IPS-18a (cell line): ENCODE results near the gene TMEM116.

ENCODE experiments used
- H3K27ac ChIP-seq: one replicate; pipeline ENCODE4 v1.5.1; 2013; ENCODE audit warnings: low read length
- H3K27me3 ChIP-seq: one replicate; pipeline ENCODE4 v1.6.1; 2013; ENCODE audit warnings: mild to moderate bottlenecking, low read length; ENCODE audit not compliant: control insufficient read depth, insufficient read depth
- H3K36me3 ChIP-seq: one replicate; pipeline ENCODE4 v1.6.1; 2013; ENCODE audit warnings: low read depth, low read length; ENCODE audit not compliant: control insufficient read depth
- H3K4me1 ChIP-seq: one replicate; pipeline ENCODE4 v1.6.1; 2013; ENCODE audit warnings: low read depth, low read length; ENCODE audit not compliant: control insufficient read depth
- H3K4me3 ChIP-seq: one replicate; pipeline ENCODE4 v1.5.1; 2013; ENCODE audit warnings: low read length
- H3K9ac ChIP-seq: one replicate; pipeline ENCODE4 v1.6.1; 2013; ENCODE audit warnings: mild to moderate bottlenecking, low read length, moderate library complexity
- H3K9me3 ChIP-seq: one replicate; pipeline ENCODE4 v1.6.1; 2013; ENCODE audit warnings: low read depth, low read length; ENCODE audit not compliant: control insufficient read depth

TMEM116 gene

GRCh38 chr12:111932241-111932640 is 80.7 kb downstream of the TMEM116 start:
- no peaks in the 10 kb centered on the region for H3K4me1 ChIP-seq
- H3K9ac ChIP-seq = no peak overlapping the region
- no peaks in the 10 kb centered on the region for H3K36me3 ChIP-seq
- no peaks in the 10 kb centered on the region for H3K27me3 ChIP-seq
- no peaks in the 10 kb centered on the region for H3K9me3 ChIP-seq
- no peak overlapping the region for H3K4me3 ChIP-seq
- no peak overlapping the region for H3K27ac ChIP-seq

DNA sequence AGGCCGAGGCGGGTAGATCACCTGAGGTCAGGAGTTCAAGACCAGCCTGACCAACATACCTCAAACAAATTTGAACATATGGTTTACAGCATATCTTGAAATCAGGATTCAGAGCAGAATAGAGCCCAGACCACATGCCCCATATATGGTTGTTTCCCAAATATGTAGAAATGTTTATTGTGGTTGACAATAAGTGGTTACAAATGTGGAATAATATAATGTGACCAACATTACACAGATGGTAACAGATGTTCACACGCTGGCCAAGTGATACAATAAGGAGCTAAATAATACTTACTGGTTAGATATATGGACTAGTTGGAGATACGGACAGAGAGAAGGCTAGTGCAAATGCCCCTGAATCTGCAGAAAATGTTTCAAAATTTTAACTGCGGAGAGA is 85.6 kb downstream of the TMEM116 start:
- H3K27me3 ChIP-seq = no peaks in the 10 kb centered on the region
- H3K9ac ChIP-seq = no peak overlapping the region
- H3K36me3 ChIP-seq = no peaks in the 10 kb centered on the region
- no peaks in the 10 kb centered on the region for H3K4me1 ChIP-seq
- H3K9me3 ChIP-seq = no peaks in the 10 kb centered on the region
- H3K27ac ChIP-seq = no peak overlapping the region
- no peak overlapping the region for H3K4me3 ChIP-seq

DNA sequence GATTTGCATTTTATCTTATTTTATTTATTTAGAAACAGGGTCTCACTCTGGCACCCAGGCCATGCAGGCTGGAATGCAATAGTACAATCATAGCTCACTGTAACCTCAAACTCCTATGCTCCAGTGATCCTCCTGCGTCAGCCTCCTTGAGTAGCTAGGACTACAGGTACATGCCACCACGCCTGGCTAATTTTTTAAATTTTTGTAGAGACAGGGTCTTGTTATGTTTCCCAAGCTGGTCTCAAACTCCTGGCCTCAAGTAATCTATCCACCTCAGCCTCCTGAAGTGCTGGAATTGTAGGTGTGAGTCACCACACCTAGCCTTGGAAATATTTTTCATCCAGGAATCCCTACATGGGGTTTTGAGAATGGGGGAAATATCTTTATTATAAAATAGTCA is 86.3 kb downstream of the TMEM116 start:
- Histone ChIP-seq H3K27ac (no peak overlapping the region), H3K4me1 (no peaks in the 10 kb centered on the region), H3K36me3 (no peaks in the 10 kb centered on the region), H3K27me3 (no peaks in the 10 kb centered on the region), H3K9ac (no peak overlapping the region), H3K4me3 (no peak overlapping the region), H3K9me3 (no peaks in the 10 kb centered on the region)

GRCh38 chr12:111925171-111925570 is 87.8 kb downstream of the TMEM116 start:
- Histone ChIP-seq H3K36me3 (no peaks in the 10 kb centered on the region), H3K9ac (no peak overlapping the region)

GRCh38 chr12:111907740-111908139 is 105.2 kb downstream of the TMEM116 start:
- H3K9me3 ChIP-seq = peaks cover 3% of the 10 kb centered on the region
- H3K9ac ChIP-seq = no peak overlapping the region
- no peak overlapping the region for H3K27ac ChIP-seq
- no peaks in the 10 kb centered on the region for H3K36me3 ChIP-seq
- H3K4me3 ChIP-seq = no peak overlapping the region
- no peaks in the 10 kb centered on the region for H3K27me3 ChIP-seq
- no peaks in the 10 kb centered on the region for H3K4me1 ChIP-seq

More at GRCh38 chr12:111925171-111925570, 87.8 kb downstream of the TMEM116 start:
- no peak overlapping the region for H3K4me3 ChIP-seq
- H3K9me3 ChIP-seq = no peaks in the 10 kb centered on the region
- H3K27me3 ChIP-seq = no peaks in the 10 kb centered on the region
- H3K27ac ChIP-seq = no peak overlapping the region
- H3K4me1 ChIP-seq = no peaks in the 10 kb centered on the region

GRCh38 chr12:111905502-111905901 is 107.5 kb downstream of the TMEM116 start:
- no peaks in the 10 kb centered on the region for H3K27me3 ChIP-seq
- H3K9me3 ChIP-seq = peaks cover 3% of the 10 kb centered on the region

GRCh38 chr12:111904446-111904975 is 108.5 kb downstream of the TMEM116 start:
- Histone ChIP-seq H3K4me1 (no peaks in the 10 kb centered on the region), H3K27me3 (no peaks in the 10 kb centered on the region), H3K9me3 (peaks cover 3% of the 10 kb centered on the region), H3K27ac (no peak overlapping the region), H3K36me3 (no peaks in the 10 kb centered on the region), H3K9ac (no peak overlapping the region), H3K4me3 (no peak overlapping the region)

More at GRCh38 chr12:111905502-111905901, 107.5 kb downstream of the TMEM116 start:
- no peaks in the 10 kb centered on the region for H3K36me3 ChIP-seq
- H3K4me3 ChIP-seq = no peak overlapping the region
- H3K4me1 ChIP-seq = no peaks in the 10 kb centered on the region
- H3K9ac ChIP-seq = no peak overlapping the region
- H3K27ac ChIP-seq = no peak overlapping the region

- Histone ChIP-seq H3K27ac (no peak overlapping the region), H3K9ac (no peak overlapping the region), H3K9me3 (no peaks in the 10 kb centered on the region), H3K4me1 (no peaks in the 10 kb centered on the region), H3K27me3 (no peaks in the 10 kb centered on the region), H3K4me3 (no peak overlapping the region), H3K36me3 (peaks cover 5% of the 10 kb centered on the region)
Measured at GRCh38 chr12:111901182-111901581, 111.8 kb downstream of the TMEM116 start.

DNA sequence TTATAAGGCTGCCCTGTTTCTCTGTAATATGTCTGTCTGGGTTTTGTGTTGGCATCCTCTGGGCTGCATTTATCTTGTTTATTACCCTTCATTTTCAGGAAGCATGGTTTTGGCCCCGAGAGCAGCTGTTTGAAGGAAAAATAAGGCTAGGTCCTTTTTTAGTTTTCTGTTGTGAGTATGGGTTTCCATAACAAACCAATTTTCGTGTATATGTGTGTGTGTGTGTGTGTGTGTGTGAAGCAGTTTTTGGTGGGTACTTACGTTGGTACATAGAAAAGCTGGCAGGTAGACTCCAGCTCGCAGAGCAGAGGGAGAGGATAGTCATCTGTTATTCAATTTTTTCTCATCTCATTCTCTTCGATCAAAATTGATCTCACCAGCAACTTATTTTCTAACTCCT is 118.4 kb downstream of the TMEM116 start:
- Histone ChIP-seq H3K4me3 (no peak overlapping the region), H3K9ac (no peak overlapping the region), H3K9me3 (no peaks in the 10 kb centered on the region), H3K27me3 (no peaks in the 10 kb centered on the region), H3K4me1 (no peaks in the 10 kb centered on the region), H3K27ac (no peak overlapping the region), H3K36me3 (peaks cover 56% of the 10 kb centered on the region)

GRCh38 chr12:111893287-111893686 is 119.7 kb downstream of the TMEM116 start:
- Histone ChIP-seq H3K36me3 (peaks cover 68% of the 10 kb centered on the region), H3K27ac (no peak overlapping the region)

GRCh38 chr12:111887926-111888745 is 124.8 kb downstream of the TMEM116 start:
- Histone ChIP-seq H3K9ac (no peak overlapping the region), H3K27me3 (no peaks in the 10 kb centered on the region), H3K36me3 (peaks cover 90% of the 10 kb centered on the region), H3K27ac (no peak overlapping the region), H3K4me1 (no peaks in the 10 kb centered on the region), H3K4me3 (no peak overlapping the region), H3K9me3 (no peaks in the 10 kb centered on the region)

More at GRCh38 chr12:111893287-111893686, 119.7 kb downstream of the TMEM116 start:
- no peaks in the 10 kb centered on the region for H3K4me1 ChIP-seq
- no peaks in the 10 kb centered on the region for H3K9me3 ChIP-seq
- no peak overlapping the region for H3K4me3 ChIP-seq
- H3K27me3 ChIP-seq = no peaks in the 10 kb centered on the region
- no peak overlapping the region for H3K9ac ChIP-seq
